ENCODE results near the gene ORAI2. TPM values are rescaled to one million over a fixed set of nuclear protein-coding genes. Genes with fewer than 3 reads are reported as not detected.

The ORAI2 gene
- total and polyA plus RNA-seq, 7 donors, result 1.4 to 38.7 (median 7.9) TPM

DNA sequence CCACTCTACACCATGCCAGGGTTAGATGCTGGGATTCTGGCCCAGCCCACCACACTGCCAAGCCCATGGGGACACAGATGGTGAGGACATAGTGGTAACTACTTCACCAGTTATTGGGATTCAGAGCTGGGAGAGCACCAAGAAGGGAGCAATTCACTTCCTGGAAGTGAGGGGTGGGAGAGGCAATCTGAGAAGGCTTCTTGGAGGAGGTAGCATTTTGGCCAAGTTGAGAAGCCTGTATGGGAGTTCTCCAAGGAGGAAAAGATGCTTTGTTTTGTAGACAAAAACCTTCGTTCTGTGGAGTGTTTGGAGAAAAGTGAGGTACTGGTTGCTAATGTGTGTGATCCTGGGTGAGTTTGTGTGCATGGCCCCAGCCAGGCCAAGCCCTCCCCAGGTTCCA, 41.0 kb upstream of the ORAI2 start:
- no peaks in the 10 kb centered on the region for H3K9me3 ChIP-seq
- intact Hi-C loops (cut with DNase I), result loop anchor here (5.0 kb wide), 1 partner anchor 850 kb away; no protein-coding TSS in a partner anchor
- no peaks in the 10 kb centered on the region for H3K36me3 ChIP-seq
- WGBS, 2 donors, result 92 to 95% methylated on average over 1 of the region's 1 CpG
- no peaks in the 10 kb centered on the region for H3K27me3 ChIP-seq
- DNase-seq, result no peak
- peaks cover 0 to 10% (median 8%) of the 10 kb centered on the region in 4 donors for H3K4me1 ChIP-seq
- H3K4me3 ChIP-seq, result no peak overlapping the region
- TF ChIP-seq POLR2A (IDR thresholded peaks at IDR 0.05) (no peak), POLR2AphosphoS5 (IDR thresholded peaks at IDR 0.05) (no peak), CTCF (IDR thresholded peaks at IDR 0.05) (no peak), EP300 (IDR thresholded peaks at IDR 0.05) (no peak)
- no peak overlapping the region for H3K27ac ChIP-seq

- H3K27ac ChIP-seq, result no peak overlapping the region
- intact Hi-C loops (cut with DNase I), result loop anchor here (5.0 kb wide), 1 partner anchor 851 kb away; no protein-coding TSS in a partner anchor
- WGBS, 2 donors, result 93 to 94% methylated on average over 9 of the region's 9 CpGs
Measured at GRCh38 chr7:102393467-102393866, 39.9 kb upstream of the ORAI2 start.

GRCh38 chr7:102395592-102395872, 37.8 kb upstream of the ORAI2 start:
- Histone ChIP-seq H3K9me3 (no peaks in the 10 kb centered on the region), H3K27ac (peak overlapping the region; percentile 82 to 85 (median 84)), H3K4me1 (peaks cover 0 to 19% (median 10%) of the 10 kb centered on the region in 4 donors), H3K36me3 (peaks cover 5 to 18% (median 9%) of the 10 kb centered on the region in 4 donors), H3K27me3 (no peaks in the 10 kb centered on the region), H3K4me3 (peak overlapping the region; percentile 77 to 90 (median 86))
- intact Hi-C loops (cut with DNase I), result no loop called here
- 3 to 13% methylated on average over 9 of the region's 9 CpGs for WGBS, 2 donors
- peak; percentile 55 for DNase-seq
- TF ChIP-seq POLR2AphosphoS5 (IDR thresholded peaks at IDR 0.05), result no peak
- no peak for TF ChIP-seq CTCF (IDR thresholded peaks at IDR 0.05)
- no peak for TF ChIP-seq EP300 (IDR thresholded peaks at IDR 0.05)
- TF ChIP-seq POLR2A (IDR thresholded peaks at IDR 0.05), result no peak

More at GRCh38 chr7:102393467-102393866, 39.9 kb upstream of the ORAI2 start:
- DNase-seq, result no peak
- Histone ChIP-seq H3K4me3 (no peak overlapping the region), H3K9me3 (no peaks in the 10 kb centered on the region), H3K27me3 (no peaks in the 10 kb centered on the region), H3K36me3 (no peaks in the 10 kb centered on the region), H3K4me1 (peaks cover 0 to 19% (median 10%) of the 10 kb centered on the region in 4 donors)
- TF ChIP-seq EP300 (IDR thresholded peaks at IDR 0.05) (no peak), CTCF (IDR thresholded peaks at IDR 0.05) (no peak), POLR2A (IDR thresholded peaks at IDR 0.05) (no peak), POLR2AphosphoS5 (IDR thresholded peaks at IDR 0.05) (no peak)

DNA sequence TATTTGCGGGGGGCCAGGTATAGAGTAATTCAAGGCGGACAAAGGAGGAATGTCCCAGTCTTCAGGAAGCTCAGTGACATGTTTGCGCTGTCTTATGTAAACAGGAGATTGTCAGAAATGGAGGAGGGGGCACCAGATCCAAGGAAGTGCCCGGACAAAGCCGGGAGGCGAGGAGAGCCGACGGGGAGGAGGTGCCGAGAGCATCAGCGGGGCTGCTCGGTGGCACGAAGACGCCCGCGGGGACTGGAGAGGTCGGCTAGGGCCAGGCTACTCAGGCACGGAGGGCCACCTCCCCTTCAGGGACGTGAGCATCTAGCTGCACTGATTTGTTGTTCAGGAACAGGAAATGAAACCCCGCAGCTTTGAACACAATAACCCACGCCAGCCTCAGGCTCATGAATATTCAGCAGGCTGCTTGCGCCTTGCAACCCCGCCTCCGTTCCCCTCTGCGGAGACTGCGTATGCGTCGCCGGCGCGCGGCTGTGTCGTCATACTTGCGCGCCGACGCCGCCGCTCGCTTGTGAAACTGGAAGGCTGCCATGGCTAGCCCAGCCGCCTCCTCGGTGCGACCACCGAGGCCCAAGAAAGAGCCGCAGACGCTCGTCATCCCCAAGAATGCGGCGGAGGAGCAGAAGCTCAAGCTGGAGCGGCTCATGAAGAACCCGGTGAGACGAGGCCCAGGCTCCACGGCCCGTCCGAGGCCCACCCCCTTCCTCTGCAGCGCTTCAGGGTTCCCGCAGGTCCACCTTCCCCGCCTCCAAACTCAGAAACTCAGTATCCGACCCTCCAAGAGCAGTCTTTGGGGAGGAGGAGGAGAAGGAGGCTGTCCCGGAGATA, 37.3 kb upstream of the ORAI2 start, which contains the start of gene PRKRIP1:
Gene PRKRIP1 (plus strand): TSS at position 491 of the 837 bp plus-strand sequence. CDS start 49 bp downstream, at position 540.
- Histone ChIP-seq H3K36me3 (peaks cover 6 to 24% (median 13%) of the 10 kb centered on the region in 4 donors), H3K9me3 (no peaks in the 10 kb centered on the region), H3K27me3 (no peaks in the 10 kb centered on the region), H3K4me1 (peaks cover 0 to 19% (median 10%) of the 10 kb centered on the region in 4 donors), H3K4me3 (peak within 1 kb of the TSS; percentile 77 to 90 (median 86)), H3K27ac (peak within 1 kb of the TSS; percentile 82 to 85 (median 84))
- DNase-seq, result peak; percentile 92
- TF ChIP-seq EP300 (IDR thresholded peaks at IDR 0.05) (no peak), CTCF (IDR thresholded peaks at IDR 0.05) (no peak), POLR2AphosphoS5 (IDR thresholded peaks at IDR 0.05) (peak; percentile 54 to 84 (median 74)), POLR2A (IDR thresholded peaks at IDR 0.05) (no peak)
- WGBS, 2 donors, result 0 to 1% methylated on average over 57 of the region's 59 CpGs
- intact Hi-C loops (cut with DNase I), result no loop called here
